Nucleus accumbens (tissue), 56 donors: Measurements from ENCODE around the gene SOX18.
A peak's percentile ranks its signal among the peaks of the same experiment; 100 is the strongest.

Experiments
- DNase-seq, 56 donors: peaks; one replicate each; lab custom pipeline; 2025; lab: John Stamatoyannopoulos, UW

SOX18 gene

DNA sequence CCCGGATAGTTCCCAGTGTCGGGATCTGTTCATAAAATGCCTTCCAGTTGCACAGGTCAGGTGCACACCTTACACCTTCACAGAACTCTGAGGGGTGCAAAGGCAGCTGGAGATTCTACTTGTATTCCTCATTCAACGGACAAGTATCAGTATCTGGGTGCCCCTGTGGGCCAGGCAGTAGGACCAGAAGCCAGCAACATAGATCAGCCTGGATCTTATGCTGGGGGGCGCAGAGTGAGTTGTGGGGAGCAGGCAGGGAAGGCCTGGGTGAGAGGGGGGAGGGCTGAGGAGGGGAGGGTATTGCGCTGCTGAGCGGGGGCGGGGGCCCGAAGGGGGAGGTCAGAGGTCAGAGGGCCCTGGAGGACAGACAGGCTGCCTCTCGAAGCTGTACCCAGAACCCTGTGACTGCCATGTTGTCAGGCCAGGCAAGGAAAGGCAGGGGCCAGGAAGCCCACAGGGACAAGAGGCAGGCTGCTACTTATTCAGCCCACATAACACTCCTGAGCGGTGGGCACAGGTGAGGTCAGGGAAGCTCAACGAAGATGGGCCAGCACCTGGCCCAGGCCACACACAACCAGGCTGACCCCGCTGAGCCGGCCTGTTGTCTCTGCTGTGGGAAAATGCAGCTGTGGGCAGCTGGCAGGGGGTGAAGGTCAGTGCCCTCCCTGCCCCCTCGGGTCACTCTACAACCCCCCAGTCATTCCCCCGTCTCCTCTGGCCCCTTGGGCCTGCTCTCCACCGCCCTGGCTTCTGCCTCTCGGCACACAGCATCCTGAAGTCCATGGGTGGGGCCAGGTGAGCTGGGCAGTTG is 31.6 kb upstream of the SOX18 start:
- DNase-seq = no peak

GRCh38 chr20:64080013-64080812 is 30.8 kb upstream of the SOX18 start, which contains the start of gene OPRL1:
OPRL1 (plus strand) TSS chr20:64080082; CDS start chr20:64092721, 12,639 bp downstream.
- DNase-seq = peak in 2 of 56 donors; percentile 40 to 70

DNA sequence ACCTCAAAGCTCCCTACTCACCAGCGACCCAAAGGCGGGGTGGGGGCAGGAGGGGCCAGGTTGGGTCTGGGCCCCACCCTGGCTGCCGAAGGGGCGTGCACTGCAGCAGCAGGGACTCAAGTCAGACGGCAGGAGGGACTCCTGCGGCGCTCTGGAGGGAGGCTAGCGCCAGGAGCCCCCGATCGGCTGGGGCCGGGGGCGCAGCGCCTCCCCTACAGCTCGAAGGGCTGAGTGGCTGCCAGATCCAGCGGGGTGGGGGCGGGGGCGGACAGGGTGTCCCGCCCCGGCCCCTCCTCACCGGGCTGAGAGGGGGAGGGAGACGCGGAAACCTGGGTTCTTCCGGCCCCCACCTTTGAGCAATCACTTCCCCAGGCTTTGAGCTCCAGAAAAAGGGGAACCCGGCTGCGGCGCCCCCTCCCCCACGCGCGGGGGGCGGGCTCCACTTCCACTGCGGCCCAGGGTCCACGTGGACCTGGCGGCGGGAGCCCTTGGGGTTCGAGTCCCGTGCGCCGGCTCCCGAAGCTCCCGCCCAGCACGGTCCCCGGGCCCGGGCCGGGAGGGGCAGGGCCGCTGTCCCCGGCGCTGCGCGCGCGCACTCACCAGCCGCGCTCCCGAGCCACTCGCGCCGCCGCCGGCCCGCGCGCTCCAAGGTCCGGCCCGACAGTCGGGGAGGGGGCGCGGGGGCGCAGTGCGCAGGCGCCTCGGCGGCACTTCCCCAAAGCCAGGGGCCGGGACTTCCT is 30.0 kb upstream of the SOX18 start, which contains the start of gene RGS19:
Gene RGS19, minus strand, starts transcription at position 246 of the 740 bp plus-strand sequence. CDS start 2,632 bp downstream, outside the sequence.
- peak in 43 of 56 donors; percentile 11 to 83 (median 48) for DNase-seq

- no peak for DNase-seq
These were observed 29.5 kb upstream of the SOX18 start for GRCh38 chr20:64078934-64079272.

GRCh38 chr20:64077876-64078551 is 28.6 kb upstream of the SOX18 start:
- peak in 1 of 56 donors; percentile 24 for DNase-seq

- no peak for DNase-seq
These were observed 28.1 kb upstream of the SOX18 start for GRCh38 chr20:64077541-64077875.

DNA sequence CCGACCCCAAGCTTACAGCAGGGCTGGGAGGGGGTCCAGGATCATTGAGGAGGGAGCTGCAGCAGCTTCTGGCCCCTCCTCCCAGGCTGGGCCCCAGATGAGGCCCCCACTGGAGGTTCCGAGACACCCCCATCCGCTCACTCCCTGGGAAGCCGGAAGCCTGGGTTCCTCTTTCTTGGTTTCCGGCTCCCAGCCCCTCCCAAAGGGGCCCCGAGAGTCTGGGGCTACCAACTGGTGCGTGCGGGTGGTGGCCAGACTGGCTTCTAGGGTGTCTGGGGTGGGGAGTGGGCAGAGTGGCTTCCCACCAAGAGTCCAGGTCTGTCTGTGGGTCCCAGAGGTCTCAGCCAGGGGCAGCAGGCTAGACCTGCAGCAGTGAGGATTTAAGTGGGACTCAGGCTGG is 27.7 kb upstream of the SOX18 start:
- DNase-seq = peak in 7 of 56 donors; percentile 10 to 42 (median 24)

GRCh38 chr20:64076061-64076997 is 26.9 kb upstream of the SOX18 start:
- no peak for DNase-seq

DNA sequence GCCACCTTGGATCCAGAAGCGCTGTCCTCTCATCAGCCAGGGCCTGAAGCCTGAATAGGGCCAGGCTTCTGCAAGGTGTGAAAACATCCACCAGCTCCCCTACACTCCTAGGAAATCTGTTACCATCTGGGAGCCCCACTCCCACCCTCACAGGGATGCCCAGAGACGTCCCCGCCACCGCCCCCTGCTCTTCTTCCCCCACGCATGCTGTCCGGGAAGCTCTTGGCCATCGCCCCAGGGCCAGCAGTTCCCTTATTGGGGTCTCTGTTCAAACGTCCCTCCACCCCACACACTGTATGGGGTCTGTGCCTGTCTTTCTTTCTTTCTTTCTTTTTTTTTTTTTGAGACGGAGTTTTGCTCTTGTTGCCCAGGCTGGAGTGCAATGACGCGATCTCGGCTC is 26.1 kb upstream of the SOX18 start:
- DNase-seq = no peak

DNA sequence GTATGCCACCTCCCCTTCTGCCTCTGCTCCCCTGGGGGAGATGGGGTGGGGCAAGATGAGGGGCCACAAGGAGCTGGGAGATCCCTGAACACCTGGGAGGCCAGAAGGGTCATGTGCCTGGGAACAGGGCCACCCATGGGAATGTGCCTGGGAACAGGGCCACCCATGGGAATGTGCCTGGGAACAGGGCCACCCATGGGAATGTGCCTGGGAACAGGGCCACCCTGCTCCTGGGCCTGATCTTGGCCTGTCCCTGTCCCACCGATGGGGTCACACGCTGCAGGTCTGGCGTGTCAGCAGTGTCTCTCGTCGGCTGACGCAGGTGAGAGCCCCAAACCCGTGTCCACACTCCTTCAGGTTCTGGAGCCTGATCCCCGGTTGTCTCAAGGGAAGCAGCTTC is 25.5 kb upstream of the SOX18 start:
- no peak for DNase-seq

DNA sequence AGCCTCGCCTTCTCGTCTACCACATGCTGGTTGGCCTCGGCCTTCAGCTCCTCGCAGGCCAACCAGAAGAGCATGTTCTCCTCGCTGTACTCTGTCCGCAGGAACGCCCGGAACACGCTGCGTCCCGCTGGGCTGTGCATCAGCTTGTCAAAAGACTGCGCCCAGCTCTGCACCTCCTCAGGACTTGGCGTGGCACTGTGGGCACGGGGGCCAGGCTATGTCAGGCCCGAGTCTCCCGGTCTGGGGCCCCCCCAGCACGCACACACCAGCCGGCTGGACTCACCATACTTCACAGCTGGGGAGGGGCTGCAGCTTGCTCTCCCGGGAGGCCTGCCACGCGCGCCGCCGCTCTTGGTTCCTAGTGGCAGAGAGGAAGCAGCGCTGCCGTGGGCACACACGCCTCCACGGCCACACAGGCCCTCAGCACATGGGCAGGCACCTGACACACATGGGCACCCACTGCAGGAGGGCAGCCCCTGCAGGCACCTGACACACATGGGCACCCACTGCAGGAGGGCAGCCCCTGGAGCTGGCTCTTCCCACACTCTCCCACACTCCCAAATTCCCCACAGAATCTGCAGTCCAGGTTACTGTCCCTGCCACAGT is 24.8 kb upstream of the SOX18 start:
- DNase-seq = no peak

- no peak for DNase-seq
These were observed 24.2 kb upstream of the SOX18 start for GRCh38 chr20:64073476-64074183.

GRCh38 chr20:64072498-64073063 is 23.1 kb upstream of the SOX18 start:
- DNase-seq = no peak

- no peak for DNase-seq
These were observed 22.2 kb upstream of the SOX18 start for GRCh38 chr20:64071341-64072332.

GRCh38 chr20:64070244-64070993 is 21.0 kb upstream of the SOX18 start:
- DNase-seq = no peak
